Stimulated activated CD8-positive, alpha-beta memory T cell treated with anti-CD3 and anti-CD28 coated beads, Interleukin-4, amount 100 ng/mL, for 1 hour (primary cell): ENCODE measurements around the gene CCDC9B.

Experiments used
- DNase-seq, 2 donors: peaks; one replicate each; pipeline ENCODE4 v3.0.0-alpha.2; 2020; ENCODE audit warnings: low read depth in 2 of 2, low spot score in 1 of 2

Gene CCDC9B

DNA sequence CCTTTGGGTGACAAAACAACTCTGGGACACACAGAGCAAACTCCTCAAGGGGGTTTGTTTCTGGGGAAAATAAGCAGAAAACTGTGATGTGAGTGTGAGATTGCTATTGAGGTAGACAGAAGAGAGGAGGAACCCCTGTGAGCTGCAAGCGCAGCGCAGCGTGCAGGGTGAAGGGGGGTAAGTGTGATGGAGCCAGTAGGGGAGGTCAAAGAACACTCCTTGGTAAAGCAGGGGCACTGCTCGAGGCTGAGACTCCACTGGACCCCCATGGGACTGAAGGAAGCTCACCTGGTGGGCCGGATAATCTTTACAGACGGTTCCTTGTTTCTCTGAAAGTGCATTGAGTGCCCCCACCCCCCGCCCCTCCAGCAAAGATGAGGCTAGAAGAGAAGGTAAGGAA, 9.7 kb downstream of the CCDC9B start:
- DNase-seq, result no peak

DNA sequence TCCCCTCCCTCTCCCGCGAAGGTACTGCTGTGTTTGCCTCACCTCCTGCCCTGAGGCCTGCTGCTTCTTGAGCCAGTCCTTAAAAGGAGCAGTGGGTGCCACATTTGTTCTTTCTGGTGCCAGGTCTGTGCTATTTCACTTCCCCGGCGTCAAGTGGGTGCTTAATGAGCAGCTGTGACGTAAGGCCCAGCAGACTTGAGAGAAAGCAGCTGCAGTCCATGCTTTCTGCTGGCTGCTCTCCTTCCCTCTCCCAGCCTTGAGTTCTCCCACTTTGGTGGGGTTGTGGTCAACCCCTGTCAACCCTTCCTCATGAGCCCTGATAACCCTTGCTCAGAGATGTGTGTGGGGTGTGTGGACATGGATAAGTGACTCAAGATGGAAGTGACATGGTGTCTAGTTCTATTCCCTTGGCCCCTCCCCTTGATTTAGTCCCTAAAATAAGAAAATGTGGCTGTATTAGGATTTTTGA, 10.3 kb downstream of the CCDC9B start:
- DNase-seq, result no peak

DNA sequence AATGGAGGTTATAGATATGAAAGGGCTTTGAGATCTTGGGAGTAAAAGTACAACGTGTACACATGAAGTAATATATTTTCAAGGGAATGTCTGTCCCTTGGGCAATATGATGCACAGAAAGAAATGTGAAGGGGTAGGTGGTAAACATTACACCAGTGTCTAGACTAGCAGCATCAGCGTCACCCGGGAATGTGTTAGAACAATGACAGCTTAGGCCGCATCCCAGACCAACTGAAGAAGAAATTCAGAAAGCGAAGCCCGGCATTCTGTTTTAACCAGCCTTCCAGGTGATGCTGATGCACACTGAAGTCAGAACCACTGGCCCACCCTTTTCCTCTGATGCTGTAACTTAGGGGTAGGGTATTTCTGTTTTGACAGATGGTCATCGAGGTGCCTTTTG, 10.9 kb downstream of the CCDC9B start:
- no peak for DNase-seq

DNA sequence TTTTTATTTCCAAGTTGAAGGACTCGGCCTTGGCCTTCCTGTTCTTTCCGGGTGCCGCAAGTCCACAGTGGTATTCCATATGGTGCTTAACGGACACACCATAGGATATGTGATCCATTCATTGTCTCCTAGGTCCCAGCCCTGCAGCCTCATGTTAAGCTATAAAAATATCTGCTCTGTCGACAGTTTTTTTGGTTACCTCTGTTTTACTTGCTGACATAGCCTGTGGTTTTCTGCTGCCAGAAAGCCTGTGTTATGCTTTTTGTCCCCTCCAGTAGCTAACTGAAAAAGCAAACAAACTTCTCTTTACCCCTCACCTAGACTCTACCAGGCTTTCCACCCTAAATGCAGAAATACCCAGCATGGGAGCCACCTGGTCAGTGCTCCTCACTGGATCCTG, 12.0 kb downstream of the CCDC9B start:
- no peak for DNase-seq

DNA sequence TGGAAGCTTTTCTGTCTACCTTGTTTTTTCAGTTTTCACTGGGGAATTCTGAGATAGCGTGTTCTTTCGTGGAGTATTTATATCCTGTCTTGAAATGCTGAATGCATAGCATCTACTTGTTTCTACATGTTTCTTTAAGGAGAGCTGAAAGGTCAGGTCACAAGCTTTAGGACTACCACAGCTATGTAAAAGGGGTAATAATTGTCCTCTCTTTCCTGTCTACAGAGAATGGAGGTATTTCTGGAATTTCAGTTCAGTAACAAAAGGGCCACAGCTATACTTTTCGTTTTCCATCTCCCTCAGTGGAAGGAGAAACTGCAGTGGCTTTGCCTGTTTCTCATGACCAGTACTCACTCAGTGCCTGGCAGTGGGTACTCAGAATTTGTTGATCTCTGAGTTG, 12.6 kb downstream of the CCDC9B start:
- no peak for DNase-seq

DNA sequence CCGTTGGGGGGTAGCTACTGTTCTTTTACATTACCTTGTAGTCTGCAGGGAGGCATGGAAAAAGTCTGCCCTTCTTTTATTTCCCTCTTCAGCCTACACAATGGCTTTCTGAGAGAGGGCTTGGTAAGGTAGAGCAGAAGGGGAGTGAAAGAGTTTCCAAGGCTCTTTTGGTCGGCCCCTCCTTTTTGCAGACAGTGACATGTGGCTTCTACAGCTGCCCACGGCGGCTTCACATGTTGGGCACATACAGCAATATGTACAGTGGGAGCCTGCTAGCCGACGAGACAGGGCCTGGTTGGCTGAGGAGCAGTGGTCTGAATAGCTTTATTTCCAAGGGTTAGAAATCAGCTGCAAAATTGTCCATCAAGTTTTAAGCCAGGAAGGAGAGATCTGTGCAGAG, 13.3 kb downstream of the CCDC9B start:
- DNase-seq, result no peak

DNA sequence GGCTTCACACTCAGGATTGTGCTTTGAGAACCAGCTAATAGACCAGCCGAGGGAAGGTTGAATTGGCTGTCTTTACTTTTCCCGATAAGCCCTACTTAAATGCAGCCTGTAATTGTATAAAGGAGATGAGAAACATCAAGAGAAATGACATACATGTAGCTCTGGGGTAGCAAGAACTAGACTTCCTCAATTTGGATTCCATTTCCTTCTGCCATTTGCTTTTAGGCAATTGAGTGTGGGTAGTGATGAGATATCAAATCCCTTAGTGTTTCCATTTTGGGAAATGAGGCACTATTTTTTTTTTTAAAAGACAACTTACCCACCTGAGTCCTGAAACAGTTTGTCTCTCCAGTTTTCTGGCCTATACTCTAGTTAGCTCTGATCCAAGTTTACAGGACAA, 15.0 kb downstream of the CCDC9B start:
- DNase-seq, result no peak

DNA sequence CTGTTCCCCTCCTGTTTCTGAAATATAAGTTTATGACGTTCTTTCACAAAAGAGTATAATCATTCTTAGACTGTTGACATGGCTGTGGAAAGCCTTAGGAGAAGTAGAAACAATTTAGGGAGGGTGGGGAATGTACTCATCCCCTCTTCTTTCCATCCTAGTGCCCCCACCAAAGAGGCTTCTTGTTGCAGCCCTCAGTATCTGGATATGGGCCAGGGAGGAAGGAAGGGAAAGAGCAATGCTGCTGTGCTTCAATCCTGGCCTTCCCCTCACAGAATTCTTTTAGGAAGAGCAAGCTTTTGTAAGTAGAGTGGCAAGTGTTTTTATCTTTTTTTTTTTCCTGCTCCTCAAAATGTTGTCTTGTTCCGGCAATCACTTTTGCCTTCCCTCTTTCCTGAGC, 15.6 kb downstream of the CCDC9B start:
- DNase-seq, result no peak

DNA sequence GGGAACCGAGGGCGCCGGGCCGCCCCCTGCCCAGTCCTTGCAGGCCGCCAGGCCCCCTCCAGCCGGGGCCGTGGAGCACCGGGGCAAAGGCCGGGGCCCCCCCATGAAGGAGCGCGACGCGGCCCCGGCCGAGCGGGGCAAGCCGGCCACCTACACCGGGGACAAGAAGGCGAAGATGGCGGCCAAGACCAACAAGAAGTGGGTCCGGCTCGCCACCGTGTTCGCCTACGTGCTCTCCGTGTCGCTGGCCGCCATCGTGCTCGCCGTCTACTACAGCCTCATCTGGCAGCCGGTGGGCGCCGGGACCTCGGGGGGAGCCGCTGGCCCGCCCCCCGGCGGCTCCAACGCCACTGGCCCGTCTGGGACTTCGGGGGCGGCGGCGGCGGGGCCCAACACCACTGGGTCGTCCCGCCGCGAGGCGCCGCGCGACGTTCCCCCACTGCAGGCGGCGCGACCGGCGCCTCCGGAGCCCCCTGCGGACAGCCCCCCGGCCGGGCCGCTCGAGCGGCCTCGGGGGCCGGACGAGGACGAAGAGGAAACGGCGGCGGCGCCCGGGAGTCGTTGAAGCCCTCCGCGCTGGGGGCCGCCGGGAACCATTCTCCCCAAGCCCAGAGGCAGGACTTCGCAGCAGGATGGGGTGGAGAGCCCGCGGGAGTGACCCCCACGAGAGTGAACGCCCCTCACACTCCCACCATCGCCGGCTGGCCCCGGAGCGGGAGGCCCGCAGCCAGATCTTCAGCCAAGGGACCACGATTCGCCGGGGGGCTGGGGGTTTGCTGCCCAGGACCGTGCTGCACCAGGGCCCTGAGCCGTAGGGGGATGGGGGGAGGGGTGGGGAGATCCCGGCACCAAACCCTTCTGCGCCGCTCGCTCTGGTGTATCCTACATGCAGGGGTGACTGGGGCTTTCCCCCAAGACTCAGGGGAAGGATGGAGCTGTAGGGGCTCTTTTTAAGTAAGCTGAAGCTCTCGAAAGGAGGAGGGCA, 16.5 kb downstream of the CCDC9B start:
- no peak for DNase-seq

DNA sequence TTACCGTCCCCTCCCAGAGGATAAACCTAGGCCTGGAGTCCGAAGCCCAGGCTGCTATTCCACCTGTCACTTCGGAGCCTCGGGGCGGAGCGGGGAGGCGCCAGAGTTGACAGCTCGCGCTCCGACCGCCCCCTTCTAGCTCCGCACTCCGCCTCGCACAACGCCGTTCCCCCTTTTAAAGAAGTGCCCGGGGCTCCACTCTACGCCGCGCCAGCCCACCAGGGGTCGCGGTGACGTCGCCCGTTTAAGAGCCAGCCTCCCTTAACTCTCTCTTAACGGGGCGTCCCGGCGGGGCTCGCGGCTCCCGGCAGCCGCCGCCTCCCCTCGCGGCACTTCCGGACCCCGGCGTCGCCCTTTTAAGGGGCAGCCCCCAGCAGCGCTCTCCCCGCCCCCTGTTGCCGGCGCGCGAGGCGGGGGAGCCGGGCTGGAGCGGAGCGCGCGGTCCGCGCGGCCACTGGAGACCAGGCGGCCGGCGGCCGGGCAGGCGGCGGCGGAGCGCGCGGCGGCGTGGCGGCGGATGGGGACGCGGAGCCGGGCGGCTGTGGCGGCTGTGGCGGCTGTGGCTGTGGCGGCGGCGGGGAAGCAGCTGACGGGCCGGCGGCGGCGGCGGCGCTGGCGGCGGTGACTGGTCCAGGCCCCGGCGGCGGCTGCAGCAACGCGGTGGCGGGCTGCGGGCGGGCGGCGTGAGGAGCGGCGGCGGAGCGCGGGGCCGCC, 17.3 kb downstream of the CCDC9B start, which contains the start of gene INAFM2:
Gene INAFM2, plus strand, starts transcription at position 454 of the 714 bp plus-strand sequence. CDS start 364 bp downstream, outside the sequence.
- peak; percentile 74 to 82 for DNase-seq

DNA sequence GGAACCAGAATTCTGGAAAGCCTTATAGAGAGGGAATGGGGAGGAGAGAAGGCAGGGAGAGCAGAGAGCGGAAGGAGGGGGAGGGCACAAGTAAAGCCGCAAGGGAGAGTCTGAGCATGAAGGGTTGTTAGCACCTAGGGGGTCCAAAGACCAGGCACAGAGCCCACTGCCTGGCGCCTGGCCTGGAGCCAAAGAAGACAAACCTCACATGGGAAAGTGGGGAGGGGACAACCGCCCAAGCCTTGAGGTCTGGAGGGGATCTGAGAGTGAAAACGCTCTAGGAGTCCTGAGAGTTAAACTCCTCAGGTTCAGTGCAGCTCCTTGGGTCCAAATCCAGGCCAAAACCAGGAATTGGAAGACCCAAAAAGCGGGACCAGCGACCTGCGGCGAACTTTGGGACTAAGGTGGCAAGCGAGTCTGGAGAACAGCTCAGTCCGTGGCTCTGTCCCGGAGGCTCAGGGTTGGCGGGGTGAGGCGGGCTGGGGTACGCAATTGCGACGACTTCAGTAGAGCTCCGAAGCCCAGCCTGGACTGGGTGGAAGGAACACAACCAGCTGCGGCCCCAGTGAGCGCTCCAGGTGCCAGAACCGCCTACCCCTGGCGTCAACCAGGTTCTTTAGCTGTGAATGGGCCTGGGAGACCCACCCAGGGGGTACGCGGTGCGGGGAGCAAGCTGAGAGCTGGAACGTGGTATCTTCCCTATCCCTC, 18.1 kb downstream of the CCDC9B start:
- DNase-seq, result no peak

DNA sequence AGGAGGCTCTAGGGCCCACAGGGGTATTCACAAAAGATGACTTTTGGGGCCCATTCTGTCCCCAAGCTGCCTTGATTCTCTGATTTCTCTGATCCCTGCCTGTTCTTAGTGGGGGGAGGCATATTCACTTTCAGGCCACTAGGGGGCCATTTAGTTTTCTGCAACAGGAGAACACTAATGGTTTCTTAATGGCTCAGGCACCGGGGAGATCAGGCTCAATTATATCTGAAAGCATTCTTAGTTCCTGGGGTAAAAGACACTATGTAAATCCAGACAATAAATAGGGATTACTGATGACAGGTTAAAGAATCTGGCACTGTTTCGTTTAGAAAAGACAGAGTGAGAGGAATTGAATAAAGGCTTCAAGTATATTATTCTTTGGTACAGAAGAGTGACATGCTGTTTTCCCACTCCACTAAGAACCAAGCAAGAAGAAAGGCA, 19.8 kb downstream of the CCDC9B start:
- DNase-seq, result no peak

DNA sequence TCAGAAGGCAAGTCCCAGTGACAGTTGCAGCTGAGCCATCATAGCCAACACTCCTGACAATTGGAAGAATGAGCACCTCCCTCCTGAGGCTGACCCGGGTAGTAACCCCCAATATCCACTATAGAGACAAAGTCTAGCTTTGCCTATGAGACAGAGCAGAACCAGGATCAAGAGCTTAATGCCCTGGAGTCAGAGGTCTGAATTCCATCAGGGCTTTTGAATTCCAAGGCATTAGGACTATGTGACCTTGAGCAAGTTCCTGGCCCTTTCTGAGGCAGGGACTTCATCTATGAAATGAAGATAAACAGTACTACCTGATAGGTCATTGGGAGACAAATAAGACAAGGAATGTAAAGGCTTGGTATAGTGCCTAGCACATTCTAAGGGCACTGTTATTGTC, 20.3 kb downstream of the CCDC9B start:
- no peak for DNase-seq

DNA sequence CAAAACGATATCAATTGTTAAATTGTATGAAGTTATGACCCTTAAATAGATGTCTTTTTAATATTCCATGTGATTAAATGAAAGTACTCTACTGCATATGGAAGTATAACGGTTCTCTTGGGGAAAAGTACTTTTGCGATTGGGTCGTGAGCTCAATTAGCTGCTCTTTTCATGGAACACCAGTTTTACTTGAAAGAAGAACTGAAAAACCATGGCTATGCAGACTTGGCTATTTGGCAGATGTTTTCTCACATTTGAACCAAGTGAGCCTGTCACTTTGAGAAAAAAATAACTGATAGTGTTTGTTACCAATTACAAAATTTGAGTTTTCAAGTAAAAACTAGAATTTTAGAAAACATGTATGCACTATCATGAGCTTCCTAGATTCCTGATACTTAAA, 23.2 kb downstream of the CCDC9B start:
- DNase-seq, result no peak

DNA sequence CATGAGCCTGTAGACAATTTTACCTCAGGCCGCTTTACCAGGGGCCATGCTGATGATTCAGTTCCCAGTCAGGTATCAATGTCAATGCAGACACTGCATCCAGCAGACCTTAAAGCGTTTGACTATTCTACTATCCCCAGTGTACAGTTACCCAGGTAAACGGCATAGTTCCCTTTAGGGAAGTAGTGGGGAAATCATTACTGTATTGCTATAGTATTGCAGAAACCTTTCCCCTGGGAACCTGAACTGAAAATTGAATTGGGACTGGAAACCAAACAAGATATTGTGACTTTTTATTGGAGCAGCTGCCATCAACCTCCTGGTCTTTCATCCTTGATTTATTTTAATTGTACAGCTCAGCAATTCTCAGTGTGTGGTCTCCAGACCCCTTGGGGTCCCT, 23.8 kb downstream of the CCDC9B start:
- DNase-seq, result no peak

DNA sequence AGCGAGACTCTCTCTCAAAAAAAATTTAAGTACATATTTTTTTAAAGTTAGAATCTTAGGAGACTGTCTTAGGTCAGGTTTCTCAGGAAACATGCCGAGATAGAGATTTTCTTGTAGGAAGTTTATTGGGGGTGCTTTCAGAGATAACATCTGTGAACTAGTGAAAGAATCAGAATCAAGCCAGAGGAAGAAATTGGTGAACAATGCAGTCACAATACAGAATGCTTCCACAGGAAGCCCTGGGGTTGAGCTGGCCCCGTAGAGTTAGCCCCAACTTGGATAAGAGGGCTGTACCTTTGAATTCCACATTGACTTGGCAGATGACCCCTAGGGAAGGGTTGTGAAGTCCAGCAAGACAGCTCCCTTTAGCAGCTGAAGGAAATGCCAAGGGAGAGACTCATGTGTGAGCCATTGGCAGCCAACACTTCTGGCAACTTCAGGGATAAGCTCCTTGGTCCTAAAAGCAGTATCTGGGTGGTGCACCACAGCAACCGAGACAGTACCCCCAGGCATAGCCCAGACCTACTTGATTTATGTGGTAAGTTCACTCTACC, 25.9 kb downstream of the CCDC9B start:
- DNase-seq, result no peak

DNA sequence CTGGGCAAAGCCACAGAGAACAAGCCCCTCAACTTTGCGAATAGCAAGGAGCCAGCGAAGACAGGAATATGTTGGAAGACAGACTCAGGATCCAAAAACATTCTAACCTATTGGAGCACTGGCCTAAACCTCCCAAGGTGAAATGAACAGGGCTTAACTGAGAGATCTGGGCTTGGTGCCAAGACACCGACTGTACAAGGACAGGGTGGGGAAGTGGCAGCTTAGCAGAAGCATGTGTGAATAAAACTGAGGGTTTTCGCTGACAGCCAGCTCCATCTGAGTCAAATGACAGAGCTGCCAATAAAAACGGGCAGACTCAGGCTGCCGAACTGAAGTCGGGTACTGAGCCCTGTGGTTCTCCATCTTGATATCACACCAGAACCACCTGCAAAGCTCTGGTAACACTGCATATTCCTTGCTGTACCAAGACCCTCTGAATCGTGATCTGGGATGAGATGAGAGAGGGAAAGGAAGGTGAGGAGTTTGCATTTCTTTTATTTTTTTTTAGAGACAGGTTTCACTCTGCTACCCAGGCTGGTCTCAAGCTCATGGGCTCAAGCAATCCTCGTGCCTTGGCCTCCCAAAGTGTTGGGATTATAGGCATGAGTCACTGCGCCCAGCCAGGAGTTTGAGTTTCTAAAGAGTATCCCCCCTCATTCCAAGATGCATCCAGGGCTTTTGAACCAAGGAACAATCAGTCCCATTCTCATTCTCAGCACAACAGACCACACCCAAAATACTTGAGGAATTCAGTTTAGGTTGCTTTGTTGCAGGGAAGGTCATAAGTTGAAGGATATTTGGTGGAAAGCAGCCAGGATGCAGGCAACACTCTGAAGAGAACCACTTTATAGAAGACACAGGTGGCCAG, 27.0 kb downstream of the CCDC9B start:
- DNase-seq, result no peak

DNA sequence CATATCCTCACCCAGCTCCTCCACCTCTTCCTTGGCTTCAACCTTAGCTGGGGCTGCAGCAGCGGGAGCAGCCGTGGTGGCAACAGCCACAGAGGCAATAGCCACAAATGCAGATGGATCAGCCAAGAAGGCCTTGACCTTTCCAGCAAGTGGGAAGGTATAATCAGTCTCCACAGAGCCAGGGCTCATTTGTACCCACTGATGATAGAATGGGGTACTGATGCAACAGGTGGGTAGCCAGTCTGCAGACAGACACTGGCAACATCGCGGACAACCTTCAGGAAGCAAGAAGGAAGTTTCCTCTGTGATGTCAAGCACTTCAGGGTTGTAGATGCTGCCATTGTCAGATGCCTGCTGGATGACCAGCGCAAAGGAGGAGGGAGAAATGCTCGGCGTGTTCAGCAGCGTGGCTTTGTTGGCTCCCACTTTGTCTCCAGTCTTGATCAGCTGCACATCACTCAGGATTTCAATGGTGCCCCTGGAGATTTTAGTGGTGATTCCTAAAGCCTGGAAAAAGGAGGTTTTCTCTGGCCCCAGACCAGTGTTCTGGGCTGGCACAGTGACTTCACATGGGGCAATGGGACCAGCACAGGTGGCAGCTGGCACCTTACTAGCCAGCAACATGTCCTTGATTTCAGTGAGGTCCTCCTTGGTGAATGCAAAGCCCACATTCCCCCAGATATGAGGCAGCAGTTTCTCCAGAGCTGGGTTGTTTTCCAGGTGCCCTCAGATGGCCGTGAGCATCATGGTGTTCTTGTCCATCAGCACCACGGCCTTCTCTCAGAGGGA, 28.2 kb downstream of the CCDC9B start:
- no peak for DNase-seq

DNA sequence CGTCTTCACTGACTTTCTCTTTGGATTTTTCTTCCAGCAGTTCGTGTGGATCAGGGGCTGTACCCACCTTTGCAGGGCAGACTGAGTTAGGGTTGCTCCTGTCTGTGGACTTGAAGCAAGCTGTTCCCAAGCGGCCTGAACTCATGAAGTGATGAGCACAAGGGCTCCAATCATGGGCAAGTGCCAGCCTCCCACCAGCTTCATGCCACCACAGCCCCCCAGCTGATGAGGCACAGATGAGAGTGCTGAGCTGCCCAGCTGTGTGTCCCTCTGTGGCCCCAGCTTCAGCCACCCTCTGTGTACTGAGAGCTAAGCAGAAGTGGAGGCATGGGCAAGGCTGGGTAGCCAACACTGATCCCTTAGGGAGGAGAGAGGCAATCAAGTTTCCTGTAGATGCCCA, 29.7 kb downstream of the CCDC9B start:
- no peak for DNase-seq
